ENCODE results near the gene TBC1D10A. TPM values are rescaled to one million over a fixed set of nuclear protein-coding genes. Genes with fewer than 3 reads are reported as not detected.

TBC1D10A gene
- total RNA-seq, 4 donors from 2014 or later: 46.8 to 63.9 (median 52.1) TPM

GRCh38 chr22:30332994-30333706 is 6.4 kb upstream of the TBC1D10A start:
- H3K4me3 ChIP-seq: no peak overlapping the region
- peak overlapping the region in 3 of 4 donors; percentile 31 to 60 (median 55) for H3K27ac ChIP-seq
- no peaks in the 10 kb centered on the region for H3K9me3 ChIP-seq
- whole genome bisulfite sequencing, 2 donors: 70 to 77% methylated on average over 2 of the region's 2 CpGs
- peaks cover 0 to 16% (median 5%) of the 10 kb centered on the region in 4 donors for H3K4me1 ChIP-seq
- TF ChIP-seq POLR2A (IDR thresholded peaks at IDR 0.05) (no peak), EP300 (IDR thresholded peaks at IDR 0.05) (no peak), CTCF (IDR thresholded peaks at IDR 0.05) (no peak)
- no peak for DNase-seq (ENCODE audit: low spot score in 2 of 2)
- peaks cover 11 to 79% (median 50%) of the 10 kb centered on the region in 3 donors for H3K36me3 ChIP-seq
- no peaks in the 10 kb centered on the region for H3K27me3 ChIP-seq

GRCh38 chr22:30332551-30332950 is 5.8 kb upstream of the TBC1D10A start:
- WGBS, 2 donors: 35 to 43% methylated on average over 3 to 5 of the region's 5 CpGs
- H3K27ac ChIP-seq: peak overlapping the region in 2 of 4 donors; percentile 55 to 60

GRCh38 chr22:30328466-30329049 is 1.8 kb upstream of the TBC1D10A start:
- H3K27me3 ChIP-seq: no peaks in the 10 kb centered on the region

More at GRCh38 chr22:30332551-30332950, 5.8 kb upstream of the TBC1D10A start:
- H3K4me1 ChIP-seq: peaks cover 0 to 17% (median 5%) of the 10 kb centered on the region in 4 donors
- peaks cover 6 to 73% (median 45%) of the 10 kb centered on the region in 3 donors for H3K36me3 ChIP-seq
- H3K9me3 ChIP-seq: no peaks in the 10 kb centered on the region
- no peak for DNase-seq (ENCODE audit: low spot score in 2 of 2)
- H3K27me3 ChIP-seq: no peaks in the 10 kb centered on the region
- no peak overlapping the region for H3K4me3 ChIP-seq
- no peak for TF ChIP-seq EP300 (IDR thresholded peaks at IDR 0.05)
- no peak for TF ChIP-seq CTCF (IDR thresholded peaks at IDR 0.05)
- no peak for TF ChIP-seq POLR2A (IDR thresholded peaks at IDR 0.05)

GRCh38 chr22:30327864-30328345 is 1.2 kb upstream of the TBC1D10A start:
- Histone ChIP-seq H3K4me1 (peaks cover 0 to 49% (median 35%) of the 10 kb centered on the region in 4 donors), H3K36me3 (peaks cover under 1 to 26% (median 3%) of the 10 kb centered on the region in 3 donors), H3K27ac (peak overlapping the region in 2 of 4 donors; percentile 91 to 97), H3K9me3 (no peaks in the 10 kb centered on the region), H3K27me3 (no peaks in the 10 kb centered on the region), H3K4me3 (no peak overlapping the region)
- WGBS, 2 donors: 80 to 83% methylated on average over 5 of the region's 5 CpGs
- DNase-seq (ENCODE audit: low spot score in 2 of 2): no peak
- no peak for TF ChIP-seq POLR2A (IDR thresholded peaks at IDR 0.05)
- TF ChIP-seq EP300 (IDR thresholded peaks at IDR 0.05): no peak
- no peak for TF ChIP-seq CTCF (IDR thresholded peaks at IDR 0.05)

More at GRCh38 chr22:30328466-30329049, 1.8 kb upstream of the TBC1D10A start:
- H3K9me3 ChIP-seq: no peaks in the 10 kb centered on the region
- H3K36me3 ChIP-seq: peaks cover 3 to 33% (median 6%) of the 10 kb centered on the region in 3 donors
- no peak for TF ChIP-seq EP300 (IDR thresholded peaks at IDR 0.05)
- TF ChIP-seq POLR2A (IDR thresholded peaks at IDR 0.05): no peak
- no peak for TF ChIP-seq CTCF (IDR thresholded peaks at IDR 0.05)
- DNase-seq (ENCODE audit: low spot score in 2 of 2): no peak
- H3K27ac ChIP-seq: peak overlapping the region in 1 of 4 donors; percentile 97
- H3K4me3 ChIP-seq: no peak overlapping the region
- 76 to 87% methylated on average over 3 of the region's 3 CpGs for WGBS, 2 donors
- H3K4me1 ChIP-seq: peaks cover 0 to 48% (median 33%) of the 10 kb centered on the region in 4 donors

Measured in tibial nerve (tissue), 4 donors.